Fibroblast of skin of left quadriceps (primary cell): ENCODE data around the gene TSPAN1.
A peak's percentile ranks its signal among the peaks of the same experiment; 100 is the strongest.
"Not testable (repeated sequence)": the region's sequence is repeated elsewhere in the genome, so short reads cannot be mapped to it uniquely, and the experiment has no call there.

Experiments
- DNase-seq, 2 experiments: peaks; one replicate each; pipeline ENCODE4 v3.0.0-alpha.2; 2013; ENCODE audit warnings: low read depth in 2 of 2

Gene TSPAN1

DNA sequence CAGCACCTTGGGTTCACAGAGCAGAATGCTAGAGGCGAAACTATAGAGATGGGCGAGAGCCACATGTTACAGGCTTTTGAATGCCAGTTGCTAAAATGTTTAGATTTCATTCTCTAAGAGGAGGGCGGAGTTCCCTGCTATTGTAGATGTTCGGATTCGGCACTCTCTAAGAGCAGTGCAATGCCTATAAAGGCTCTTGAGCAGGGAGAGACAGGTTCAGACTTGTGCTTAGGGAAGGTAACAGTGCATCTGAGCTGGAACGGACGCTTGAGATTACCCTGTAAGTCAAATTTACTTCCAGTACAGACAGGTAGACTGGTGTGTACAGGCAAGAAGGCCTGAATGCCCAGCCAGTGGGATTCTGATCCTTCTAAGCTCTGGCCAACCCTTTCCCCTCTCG lies 43.6 kb downstream of the TSPAN1 start:
- no peak for DNase-seq

DNA sequence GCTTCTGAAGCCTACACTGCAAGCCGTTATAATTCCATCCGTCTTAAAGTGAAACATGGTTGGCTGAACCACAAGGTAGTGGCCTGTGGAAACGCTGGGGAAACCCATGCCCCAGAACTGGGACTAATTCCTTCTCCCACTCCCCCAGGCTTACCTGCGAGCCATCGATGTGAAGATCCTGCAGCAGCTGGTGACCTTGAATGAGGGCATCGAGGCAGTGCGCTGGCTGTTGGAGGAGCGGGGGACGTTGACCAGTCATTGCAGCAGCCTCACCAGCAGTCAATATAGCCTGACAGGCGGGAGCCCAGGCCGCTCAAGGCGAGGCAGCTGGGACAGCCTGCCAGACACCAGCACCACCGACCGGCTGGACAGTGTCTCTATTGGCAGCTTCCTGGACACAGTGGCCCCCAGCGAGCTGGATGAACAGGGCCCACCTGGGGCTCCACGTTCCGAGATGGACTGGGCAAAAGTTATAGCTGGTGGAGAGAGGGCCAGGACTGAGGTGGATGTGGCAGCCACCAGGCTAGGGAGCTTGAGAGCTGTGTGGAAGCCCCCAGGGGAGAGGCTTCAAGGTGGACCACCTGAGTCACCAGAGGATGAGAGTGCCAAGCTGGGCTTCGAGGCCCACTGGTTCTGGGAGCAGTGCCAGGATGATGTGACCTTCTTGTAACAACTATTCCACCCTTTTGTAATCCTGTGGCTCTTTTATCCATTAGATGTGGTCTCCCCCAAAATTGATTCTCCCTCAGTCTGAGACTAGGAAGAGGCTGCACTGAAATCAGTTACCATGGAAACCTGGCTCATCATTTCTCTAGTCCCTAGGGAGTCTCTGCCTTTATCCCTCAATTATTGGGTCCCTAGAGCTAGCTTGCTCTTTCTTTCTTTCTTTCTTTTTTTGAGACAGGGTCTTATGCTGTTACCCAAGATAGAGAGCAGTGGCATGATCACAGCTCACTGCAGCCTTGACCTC lies 44.9 kb downstream of the TSPAN1 start:
- DNase-seq: no peak

DNA sequence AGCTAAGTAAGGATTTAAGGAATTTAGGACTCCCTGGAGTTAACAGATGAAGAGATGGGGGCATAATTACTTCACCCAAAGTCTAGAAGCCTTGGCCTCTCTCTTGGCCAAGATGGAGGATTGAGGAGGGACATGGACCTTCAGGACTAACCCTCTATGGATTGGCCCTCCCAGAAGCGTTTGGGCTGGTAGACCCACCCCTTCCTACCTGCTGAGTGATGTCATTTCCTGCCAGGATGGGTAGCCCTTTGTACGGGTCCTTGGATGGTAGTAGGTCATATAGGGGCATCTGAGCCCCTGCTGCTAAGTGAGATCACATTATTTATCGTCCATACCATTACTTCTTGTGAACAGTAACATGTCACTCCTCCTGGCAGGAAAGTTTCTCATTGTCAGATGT lies 45.9 kb downstream of the TSPAN1 start:
- DNase-seq: no peak

DNA sequence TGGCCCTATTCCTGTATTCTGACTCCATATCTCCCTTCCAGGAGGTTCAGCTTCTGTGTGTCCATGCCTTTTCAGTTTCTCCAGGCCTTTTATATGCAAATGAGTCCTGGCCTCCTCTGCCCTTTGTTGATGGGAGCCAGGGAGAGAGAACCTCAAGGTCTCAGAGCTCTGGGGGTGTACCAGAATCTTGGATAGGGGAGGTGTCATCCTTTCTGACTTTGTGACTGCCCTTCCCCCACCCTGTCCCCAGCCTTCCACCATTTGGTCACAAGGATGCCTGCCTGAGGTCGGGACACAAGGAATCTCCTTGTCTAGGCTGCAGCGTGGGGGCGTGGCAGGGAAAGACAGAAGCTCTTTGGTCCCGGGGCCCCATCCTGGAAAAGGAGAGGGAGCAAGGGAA lies 46.9 kb downstream of the TSPAN1 start:
- DNase-seq: no peak

DNA sequence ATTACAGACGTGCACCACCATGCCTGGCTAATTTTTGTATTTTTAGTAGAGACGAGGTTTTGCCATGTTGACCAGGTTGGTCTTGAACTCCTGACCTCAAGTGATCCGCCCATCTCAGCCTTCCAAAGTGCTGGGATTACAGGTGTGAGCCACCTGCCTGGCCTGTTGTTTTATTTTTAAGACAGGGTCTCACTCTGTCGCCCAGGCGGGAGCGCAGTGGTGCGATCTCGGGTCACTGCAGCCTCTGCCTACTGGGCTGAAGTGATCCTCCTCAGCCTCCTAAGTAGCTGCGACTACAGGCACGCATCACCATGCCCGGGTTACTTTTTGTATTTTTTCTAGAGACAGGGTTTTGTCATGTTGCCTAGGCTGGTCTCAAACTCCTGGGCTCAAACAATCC lies 48.2 kb downstream of the TSPAN1 start:
- DNase-seq: not testable (repeated sequence)

DNA sequence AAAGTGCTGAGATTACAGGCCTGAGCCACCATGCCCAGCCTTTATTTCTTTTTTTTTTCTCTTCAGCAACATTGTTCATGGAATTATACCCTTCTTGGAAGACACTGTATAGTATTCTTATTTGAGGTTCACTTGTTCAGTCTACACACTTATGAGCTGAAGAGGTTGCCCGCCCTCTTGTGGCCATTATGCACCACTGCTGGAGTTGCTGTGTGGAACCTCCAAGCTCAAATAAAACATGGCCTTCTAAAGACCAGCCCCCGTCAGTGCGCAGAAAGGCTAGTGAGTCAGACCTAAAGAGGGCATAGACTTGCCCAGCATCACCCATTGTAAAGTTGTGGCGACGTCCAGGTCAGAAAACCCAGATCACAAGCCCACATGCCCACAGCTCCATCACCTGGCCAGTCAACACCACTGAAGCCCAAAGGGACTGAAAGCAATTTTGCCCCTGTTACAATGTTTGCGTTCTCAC lies 48.6 kb downstream of the TSPAN1 start:
- DNase-seq: peak; percentile 62 to 72

DNA sequence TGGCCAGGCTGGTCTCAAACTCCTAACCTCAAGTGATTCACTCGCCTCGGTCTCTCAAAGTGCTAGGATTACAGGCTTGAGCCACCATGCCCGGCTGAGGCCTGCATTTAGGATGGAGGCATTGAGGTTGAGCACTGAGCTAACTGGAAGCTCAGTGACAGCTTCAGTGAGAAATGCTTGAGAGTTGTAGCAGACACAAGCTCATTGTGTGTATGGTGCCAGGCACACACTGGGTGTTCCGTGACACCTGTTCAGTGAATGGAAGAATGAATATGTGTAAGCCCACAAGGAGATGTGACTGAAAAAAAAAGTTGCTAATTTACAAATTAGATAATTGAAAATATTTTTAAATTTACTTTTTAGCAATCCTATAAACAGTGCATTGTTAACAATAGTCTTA lies 50.1 kb downstream of the TSPAN1 start:
- no peak for DNase-seq

DNA sequence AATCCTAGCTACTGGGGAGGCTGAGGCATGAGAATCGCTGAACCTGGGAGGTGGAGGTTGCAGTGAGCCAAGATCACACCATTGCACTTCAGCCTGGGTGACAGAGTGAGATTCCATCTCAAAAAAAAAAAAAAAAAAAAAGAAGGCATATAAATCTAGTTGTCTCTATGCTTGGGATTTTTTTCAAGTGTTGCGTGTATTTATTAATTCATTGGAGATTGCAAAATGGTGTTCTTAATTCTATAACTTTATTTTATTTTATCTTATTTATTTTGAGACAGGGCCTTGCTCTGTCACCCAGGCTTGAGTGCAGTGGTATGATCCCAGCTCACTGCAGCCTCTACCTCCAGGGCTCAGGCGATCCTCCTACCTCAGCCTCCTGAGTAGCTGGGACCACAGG lies 56.3 kb downstream of the TSPAN1 start:
- DNase-seq: not testable (repeated sequence)
